UCSD-AML1 (cell line): Measurements from ENCODE around the gene CNKSR3.

Experiments used
- DNase-seq: peaks from one replicate; lab custom pipeline; 2025; ENCODE audit not compliant: unreplicated experiment; lab: John Stamatoyannopoulos, UW

The CNKSR3 gene

DNA sequence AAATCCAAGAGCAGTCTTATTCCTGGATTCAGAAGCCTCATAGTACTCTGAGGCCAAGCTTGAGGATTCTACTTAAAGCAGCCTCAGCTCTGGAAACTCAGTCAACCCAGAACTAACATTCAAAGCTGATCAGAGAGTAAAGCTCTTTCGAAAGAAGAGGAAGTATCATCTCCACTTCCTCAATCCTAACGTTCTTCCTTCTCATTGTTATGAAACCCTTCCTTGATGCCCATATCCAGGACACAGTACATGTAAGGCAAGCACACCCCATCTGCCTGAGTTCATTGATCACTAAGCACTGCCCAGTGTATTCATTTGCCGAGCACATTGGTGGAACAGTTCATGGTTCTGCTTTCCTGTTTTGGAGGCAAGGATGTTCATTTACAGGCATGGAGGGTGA is 153.8 kb downstream of the CNKSR3 start, which contains the start of gene IPCEF1:
TSS of gene IPCEF1 (minus strand) at position 114 of the 400 bp plus-strand sequence. CDS start 90,856 bp downstream, outside the sequence.
- peak; percentile 26 for DNase-seq

- no peak for DNase-seq
Measured at GRCh38 chr6:154356113-154356512, 154.4 kb downstream of the CNKSR3 start.

DNA sequence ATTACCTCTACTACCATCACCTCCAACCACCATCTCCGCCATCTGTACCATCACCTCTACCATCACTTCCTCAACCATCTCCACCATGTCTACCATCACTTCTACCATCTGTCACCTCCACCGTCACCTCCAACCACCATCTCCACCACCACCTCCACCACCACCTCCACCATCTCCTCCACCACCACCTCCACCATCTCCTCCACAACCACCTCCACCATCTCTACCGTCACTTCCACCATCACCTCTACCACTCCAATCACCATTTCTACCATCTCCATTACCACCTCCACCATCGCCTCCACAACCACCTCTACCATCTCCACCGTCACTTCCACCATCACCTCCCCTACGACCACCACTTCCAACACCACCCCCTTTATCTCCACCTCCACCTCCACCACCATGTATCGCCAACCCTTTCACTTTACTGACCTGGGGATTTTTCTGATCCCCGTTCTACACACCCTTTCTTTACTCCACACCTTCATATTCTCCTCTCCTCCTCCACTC is 156.2 kb downstream of the CNKSR3 start:
- DNase-seq = no peak

GRCh38 chr6:154353626-154354025 is 156.9 kb downstream of the CNKSR3 start:
- DNase-seq = no peak

DNA sequence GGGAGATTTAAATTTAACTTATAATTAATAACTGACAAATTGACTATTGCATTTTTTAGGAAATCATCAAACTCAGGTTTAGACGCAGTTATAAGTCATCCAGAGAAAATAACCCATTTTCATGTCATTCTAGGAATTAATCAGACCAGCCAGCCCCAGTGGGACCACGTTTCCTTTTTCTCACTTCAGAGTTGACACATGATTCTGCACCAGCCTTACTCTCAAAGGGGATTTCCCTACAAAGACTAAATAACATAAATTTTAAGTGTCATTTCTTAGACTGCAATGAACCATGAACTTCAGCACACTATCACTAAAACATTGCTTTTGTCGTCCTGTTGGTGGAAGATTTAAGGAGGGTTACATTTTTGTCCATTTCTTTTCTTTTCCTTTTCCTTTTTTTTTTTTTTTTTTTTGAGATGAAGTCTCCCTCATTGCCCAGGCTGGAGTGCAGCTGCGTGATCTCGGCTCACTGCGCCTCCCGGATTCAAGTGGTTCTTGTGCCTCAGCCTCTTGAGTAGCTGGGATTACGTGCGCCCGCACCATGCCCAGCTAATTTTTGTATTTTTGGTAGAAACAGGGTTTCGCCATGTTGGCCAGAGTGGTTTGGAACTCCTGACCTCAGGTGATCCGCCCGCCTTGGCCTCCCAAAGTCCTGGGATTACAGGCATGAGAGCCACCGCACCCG is 157.4 kb downstream of the CNKSR3 start:
- peak; percentile 20 for DNase-seq

DNA sequence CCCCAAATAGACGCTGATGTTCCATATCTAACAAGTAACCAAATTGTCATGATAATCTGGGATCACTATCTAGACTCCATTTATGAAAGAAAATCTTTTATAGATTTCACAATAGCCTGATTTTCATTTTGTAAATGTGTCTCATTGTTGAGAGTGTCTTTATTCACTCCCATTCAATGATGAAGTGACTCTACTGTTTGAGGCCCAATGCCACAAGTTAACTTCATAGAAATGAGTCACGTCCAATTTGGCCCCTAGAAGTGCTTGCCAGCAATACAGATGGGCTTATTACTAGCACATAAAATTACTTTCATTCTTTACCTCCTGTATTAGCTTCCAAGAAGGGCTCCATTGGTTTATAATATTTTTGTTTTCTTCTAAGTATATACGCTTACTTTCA is 160.2 kb downstream of the CNKSR3 start:
- DNase-seq = no peak

DNA sequence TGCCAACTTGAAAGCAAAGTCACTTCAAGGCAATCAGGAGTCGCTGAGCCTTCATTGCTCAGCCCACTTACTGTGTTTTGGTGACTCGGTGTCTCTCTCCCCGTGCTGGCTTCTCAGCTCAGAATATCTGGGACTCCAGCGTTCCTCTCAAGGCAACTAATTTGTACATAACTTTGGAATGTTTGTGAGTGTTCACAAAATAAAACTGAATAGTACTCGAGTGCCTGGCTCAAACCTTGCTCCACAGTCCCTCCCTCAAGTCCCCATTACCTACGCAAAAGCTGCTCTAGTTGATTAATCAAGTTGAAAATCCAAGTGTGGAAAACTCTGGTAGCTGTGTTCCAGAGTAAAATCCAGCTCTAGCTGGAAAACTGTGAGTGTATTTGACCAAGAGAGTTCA is 162.5 kb downstream of the CNKSR3 start:
- no peak for DNase-seq

DNA sequence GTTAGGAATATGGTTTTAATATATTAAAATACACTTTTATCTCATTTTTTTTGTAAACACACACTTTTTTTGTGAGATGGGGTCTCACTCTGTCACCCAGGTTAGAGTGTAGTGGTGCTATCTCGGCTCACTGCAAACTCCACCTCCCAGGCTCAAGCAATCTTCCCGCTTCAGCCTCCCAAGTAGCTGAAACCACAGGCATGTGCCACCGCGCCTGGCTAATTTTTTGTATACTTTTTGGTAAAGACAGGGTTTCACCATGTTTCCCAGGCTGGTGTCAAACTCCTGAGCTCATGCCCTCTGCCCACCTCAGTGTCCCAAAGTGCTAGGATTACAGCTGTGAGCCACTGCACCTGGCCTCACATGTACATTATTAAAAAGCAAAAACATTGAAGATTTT is 164.7 kb downstream of the CNKSR3 start:
- no peak for DNase-seq

DNA sequence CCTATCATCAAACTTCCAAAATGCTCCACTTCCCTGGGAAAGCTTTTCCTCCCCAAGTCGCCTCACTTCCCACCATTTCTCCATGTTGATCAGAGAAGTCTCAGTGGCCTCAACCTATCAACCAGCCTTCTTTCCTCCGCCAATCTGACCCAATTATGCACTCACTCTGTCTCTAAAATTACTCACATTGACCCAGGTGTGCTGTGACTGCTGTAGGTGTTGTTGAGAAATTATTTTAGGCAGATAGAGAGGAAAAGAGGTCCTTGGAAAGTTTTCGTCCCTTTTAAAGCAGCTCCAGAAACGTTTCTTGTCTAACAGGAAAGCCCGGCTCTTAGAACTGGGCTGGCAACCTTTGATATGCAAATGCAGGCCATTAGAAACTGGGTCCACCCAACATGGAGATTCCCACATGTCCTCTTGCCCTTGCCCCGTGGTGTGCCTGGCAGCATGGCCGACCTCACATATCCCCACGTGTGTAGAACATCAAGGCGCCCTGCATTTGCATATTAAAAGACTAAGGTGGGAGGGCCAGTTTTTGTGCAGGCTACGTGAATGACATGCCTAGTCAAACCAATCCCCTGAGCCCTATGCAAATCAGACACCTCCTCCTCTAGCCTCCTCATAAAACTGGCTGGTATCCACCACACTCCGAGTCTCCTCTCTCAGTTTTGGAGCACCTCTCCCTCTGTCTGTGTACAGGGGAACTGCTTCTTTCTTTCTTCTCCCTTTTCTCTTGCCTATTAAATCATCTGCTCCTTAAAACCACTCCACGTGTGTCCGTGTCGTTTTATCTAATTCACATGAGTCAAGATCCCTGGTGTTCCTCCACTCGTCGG is 166.8 kb downstream of the CNKSR3 start:
- DNase-seq = no peak

GRCh38 chr6:154341871-154342270 is 168.6 kb downstream of the CNKSR3 start:
- no peak for DNase-seq

DNA sequence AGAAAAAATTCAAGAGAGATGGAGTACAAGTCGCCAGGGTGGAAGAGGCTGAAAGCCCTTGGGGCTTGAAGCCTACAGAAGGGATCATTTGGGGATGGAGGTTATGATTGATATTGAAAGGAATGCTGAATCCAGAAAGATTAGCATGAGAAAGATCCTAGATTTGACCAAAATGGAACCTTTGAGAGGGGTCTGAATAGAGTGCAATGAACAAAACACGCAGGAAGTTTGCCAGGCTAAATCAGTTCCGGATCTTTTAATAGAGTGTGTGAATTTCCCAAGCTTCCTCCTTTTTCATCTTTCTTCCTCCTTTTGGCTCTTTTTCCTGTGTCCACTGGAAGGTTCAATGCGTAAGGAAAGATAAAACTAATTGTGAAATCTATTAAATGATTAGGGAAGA is 169.1 kb downstream of the CNKSR3 start:
- no peak for DNase-seq
